Measurements from ENCODE around the gene NLRP4.
"Not testable (repeated sequence)": the region's sequence is repeated elsewhere in the genome, so short reads cannot be mapped to it uniquely, and the experiment has no call there.

The NLRP4 gene

GRCh38 chr19:55901369-55902079 is 65.2 kb downstream of the NLRP4 start:
- no peak for DNase-seq

- DNase-seq, result no peak
Measured at GRCh38 chr19:55902080-55902751, 65.9 kb downstream of the NLRP4 start.

DNA sequence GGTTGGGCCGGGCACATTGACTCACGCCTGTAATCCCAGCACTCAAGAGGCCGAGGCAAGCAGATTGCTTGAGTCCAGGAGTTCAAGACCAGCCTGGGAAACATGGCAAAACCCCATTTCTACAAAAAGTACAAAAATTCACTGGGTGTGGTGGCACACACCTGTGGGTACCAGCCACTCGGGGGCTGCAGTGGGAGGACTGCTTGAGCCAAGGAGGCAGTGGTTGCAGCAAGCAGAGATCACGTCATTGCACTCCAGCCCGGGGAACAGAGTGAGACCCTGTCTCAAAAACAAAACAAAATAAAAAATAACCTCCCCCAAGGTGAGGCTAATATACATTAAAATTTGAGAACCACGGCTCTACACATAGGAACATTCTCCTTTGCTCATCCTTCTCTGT is 70.9 kb downstream of the NLRP4 start:
- no peak for DNase-seq

- DNase-seq, result no peak
Measured at GRCh38 chr19:55907746-55908145, 71.4 kb downstream of the NLRP4 start.

DNA sequence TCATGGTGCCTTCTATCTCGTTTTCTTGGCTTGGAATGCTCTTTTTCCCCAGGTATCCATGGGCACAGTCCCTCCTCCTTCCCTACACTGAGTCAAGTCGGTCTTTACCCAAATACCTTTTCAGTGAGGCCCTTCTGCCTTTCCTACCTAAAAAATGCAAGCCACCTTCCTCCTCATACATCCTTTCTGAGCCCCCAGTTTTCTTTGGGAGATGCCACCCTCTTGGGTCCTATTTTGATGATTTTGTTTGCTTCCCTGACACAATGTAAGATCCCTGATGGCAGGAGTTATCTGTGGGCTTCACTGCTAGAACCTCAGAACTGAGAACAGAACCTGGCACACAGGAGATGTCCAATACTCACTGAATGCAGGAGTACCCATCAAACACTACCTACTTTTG is 73.5 kb downstream of the NLRP4 start:
- no peak for DNase-seq

- no peak for DNase-seq
Measured at GRCh38 chr19:55912916-55913315, 76.6 kb downstream of the NLRP4 start.

DNA sequence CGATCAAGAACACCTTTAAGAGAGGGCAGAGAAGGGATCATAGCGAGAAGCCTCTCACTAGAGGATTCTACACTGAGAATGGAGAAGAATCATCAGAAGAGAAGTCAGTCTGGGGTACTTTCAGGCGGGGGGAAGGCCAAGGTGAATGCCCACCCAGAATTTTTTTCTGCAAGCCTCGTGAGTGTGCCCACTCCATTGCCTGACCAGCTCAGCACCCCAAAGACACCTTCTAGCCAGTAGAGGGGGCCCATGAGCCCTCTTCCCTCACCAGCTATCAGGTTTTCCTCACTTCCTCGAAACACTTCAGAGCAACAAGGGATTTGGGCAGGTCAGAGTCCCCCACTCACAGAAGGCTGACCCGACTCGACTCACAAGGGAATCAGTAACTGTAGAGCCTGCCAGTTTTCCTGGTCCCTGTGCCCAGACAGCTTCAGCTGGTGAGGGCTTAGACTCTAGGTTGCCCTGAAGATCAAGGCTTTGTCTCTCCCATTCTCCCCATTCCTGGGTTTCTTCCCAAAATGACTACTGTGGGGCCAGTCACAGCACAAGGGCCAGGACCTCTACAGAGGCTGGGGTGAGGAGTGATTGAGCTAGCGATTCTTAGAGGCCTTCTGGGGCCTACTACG is 77.4 kb downstream of the NLRP4 start:
- DNase-seq, result no peak

DNA sequence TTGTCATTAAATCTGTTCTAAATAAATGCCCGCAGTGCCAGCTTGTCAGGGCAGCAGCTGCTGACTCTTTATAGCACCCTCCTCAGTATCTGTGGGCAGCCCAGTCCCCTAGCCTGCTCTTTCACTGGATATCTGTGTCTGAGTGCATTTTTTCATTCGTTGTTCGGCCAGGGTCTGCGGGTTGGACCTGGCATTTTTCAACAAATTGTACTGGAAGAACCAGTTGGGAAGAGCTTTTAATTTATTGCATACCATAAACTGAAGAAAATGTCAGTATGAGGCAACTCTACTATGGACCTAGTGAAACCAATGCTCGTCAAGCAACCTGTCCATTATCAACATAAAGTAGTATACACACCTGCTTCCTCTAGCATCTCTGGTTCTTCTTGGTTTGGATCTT is 87.2 kb downstream of the NLRP4 start:
- DNase-seq, result no peak

DNA sequence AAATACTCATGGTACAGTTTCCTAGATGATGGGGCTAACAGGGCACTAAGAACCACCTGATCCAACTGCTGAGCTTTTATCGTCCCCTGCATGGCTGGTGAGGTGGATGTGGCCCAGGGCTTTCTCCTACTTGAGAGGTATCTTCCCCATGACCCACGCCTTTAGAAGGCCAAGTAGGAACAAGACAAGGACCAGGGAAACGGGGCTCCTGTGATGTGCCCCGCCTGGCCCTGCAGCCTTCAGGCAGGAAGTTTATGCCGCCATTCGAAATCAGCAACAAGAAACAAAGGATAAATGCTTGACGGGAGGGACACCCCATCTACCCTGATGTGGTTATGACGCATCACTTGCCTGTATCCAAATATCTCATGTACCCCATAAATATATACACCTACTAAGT is 91.7 kb downstream of the NLRP4 start:
- no peak for DNase-seq

DNA sequence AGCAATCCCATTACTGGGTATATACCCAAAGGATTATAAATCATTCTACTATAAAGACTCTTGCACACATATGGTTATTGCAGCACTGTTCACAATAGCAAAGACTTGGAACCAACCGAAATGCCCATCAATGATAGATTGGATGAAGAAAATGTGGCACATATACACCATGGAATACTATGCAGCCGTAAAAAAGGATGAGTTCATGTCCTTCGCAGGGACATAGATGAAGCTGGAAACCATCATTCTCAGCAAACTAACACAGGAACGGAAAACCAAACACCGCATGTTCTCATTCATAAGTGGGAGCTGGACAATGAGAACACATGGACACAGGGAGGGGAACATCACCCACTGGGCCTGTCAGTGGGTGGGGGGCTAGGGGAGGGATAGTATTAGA is 92.9 kb downstream of the NLRP4 start:
- DNase-seq, result not testable (repeated sequence)

GRCh38 chr19:55930996-55931515 is 94.7 kb downstream of the NLRP4 start:
- DNase-seq, result no peak
